Left ventricle myocardium superior (tissue), 1 donor: ENCODE data around the gene JAG1. TPM values are rescaled to one million over a fixed set of nuclear protein-coding genes. Genes with fewer than 3 reads are reported as not detected.

Experiments used
- ATAC-seq: fragments of 200-7000 bp; cut with Tn5 transposase; one replicate; pipeline ENCODE4 v1.9.1; 2020; ENCODE audit warnings: mild to moderate bottlenecking, moderate library complexity
- DNase-seq: peaks from one replicate; pipeline ENCODE4 v3.0.0-alpha.2; 2020
- intact Hi-C: fragments of 100-400 bp; cut with micrococcal nuclease; formaldehyde crosslinking; loops from one replicate; pipeline ENCODE4 v1.11.0; 2022
- total RNA-seq: library from RNA; stranded (reverse); fragmentation: NEBNext Ultra II Directional; extraction: Animal tissue kit (Norgen Biotek cat#: 25700); gene quantifications from one replicate; pipeline ENCODE4 v1.2.1, GENCODE V29; 2021
- donor health status: DM: no; HTN: yes; CAD: no; lungs with severe emphysema.

JAG1 gene
- total RNA-seq, 1 donor from 2014 or later: 17.0 TPM

DNA sequence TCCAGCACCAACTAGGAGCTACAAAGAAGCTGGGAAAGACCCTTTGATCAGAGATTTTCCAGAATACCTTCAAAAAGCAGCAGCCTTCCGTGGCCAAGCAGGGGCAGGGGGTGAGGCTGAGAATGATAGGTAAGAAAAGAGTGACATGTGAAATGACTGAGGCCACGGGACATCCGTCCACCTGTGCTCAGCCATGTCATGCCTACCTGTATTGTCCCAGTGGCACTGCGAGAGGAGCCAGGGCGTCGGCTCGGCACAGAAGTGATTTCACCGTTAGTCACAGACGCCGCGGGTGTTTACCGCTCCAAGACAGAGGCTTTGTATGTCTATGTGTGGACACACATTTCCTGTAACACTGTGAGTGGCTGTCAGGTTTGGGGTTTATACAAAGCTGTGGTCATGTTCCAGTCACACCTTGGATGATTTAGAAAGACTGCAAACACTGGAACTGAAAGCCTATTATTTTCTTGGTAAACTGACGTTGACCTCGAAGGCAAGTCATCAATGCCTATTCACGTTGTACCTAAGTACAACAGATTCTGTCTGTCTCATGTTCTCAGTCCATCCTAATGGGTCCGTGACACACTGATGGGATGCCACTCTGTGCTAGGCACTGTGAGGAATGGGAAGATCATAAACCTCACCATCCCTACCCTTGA, 32.1 kb upstream of the JAG1 start:
- DNase-seq (no peak), ATAC-seq (no peak)
- intact Hi-C loops: no loop called here

GRCh38 chr20:10701607-10702006, 27.8 kb upstream of the JAG1 start:
- intact Hi-C loops: no loop called here
- no peak for DNase-seq
- ATAC-seq: no peak

DNA sequence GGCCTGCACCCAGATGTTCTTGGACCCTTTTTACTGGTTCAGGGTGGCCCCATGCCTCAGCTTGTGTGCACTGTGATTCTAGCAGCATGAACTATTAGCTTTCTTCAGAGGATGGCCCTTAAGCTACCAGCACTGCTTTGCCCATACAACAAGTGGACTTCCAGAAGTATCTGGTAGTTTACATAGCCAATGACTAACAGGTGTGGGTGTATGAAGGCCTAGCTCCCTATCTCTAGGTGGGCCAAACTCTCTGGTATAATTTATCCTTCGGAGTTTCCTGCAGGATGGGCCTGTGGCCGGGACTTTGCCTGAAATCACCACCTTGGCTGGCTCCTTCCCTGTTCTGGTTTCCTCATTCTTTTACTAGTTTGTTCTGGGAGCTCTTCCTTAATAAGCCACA, 26.1 kb upstream of the JAG1 start:
- DNase-seq (no peak), ATAC-seq (no peak)
- intact Hi-C loops: no loop called here

DNA sequence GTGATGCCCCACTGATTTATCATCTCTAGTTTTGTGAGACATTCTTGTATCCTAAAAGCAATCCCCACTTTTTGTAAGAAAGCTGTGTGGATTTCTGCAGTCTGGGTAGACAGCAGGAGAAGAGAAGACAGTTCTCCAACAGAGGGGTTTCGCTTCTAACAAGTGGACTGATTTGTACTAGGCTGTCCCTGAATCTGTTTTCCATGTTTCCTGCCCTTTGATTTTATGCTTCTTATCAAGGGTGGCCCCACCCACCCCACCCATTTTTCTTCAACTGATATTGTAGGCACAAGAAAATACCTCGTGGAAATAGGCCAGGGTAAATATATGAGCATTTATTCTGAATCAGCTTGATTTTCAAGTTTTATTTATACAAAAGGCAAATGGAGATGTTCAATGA, 25.7 kb upstream of the JAG1 start:
- ATAC-seq (no peak), DNase-seq (no peak)
- intact Hi-C loops: no loop called here

DNA sequence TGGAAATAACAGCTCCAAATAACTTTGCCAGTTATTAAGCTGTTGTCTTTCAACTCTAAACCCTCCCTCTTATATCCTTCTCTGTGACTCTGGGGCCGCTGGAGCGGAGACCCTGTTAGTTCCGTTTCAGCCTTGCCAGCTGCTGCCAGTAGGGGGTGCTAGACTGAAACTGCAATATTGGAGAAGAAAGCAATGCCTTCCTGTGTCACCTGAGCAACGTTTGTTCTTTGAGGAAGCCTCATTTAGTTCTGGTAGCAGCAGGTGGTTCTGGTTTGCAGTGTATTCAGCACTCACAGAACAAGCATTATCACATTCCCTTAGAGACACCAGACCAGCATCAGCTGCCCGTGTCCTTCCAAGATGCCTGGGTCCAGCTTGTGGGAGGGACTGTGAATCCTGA, 22.9 kb upstream of the JAG1 start:
- DNase-seq: no peak
- intact Hi-C loops: no loop called here
- no peak for ATAC-seq

DNA sequence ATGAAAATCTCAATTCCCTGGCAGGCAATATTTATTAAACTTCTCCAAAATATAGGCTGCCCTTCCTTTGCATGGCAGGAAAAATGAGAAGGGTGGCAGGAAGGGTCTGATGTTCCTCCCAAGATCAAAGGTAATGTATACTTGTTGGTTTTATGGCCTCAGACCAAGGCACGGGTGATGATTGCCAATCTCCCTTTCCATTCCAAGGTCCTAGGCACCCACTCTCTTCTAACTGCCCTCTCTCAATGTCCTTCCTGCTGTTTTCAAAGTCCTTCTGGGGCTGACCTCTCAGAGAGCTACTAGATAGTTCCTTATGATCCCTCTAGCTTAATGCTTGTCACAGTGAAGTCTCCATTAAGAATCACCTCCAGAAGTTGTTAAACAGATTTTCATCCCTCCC, 15.6 kb upstream of the JAG1 start:
- ATAC-seq: no peak
- intact Hi-C loops: no loop called here
- DNase-seq: no peak

DNA sequence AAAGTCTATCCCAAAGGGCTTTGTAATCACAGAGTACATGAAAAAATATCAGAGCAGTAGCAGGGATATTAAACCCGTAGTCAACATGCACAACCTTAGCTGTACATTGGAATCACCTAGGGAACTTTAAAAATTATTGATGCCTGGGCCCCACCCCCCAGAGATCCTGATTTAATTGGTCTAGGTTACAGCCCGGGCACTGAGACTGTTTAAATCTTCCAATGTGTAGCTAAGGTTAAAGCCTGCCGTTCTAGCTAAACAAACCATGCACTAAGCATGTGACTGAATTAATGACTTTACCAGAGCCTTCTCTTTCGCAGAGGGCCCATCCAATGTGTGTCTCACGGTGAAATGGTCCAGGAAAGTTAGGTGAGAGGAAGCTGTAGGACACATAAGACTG, 14.1 kb upstream of the JAG1 start:
- no peak for ATAC-seq
- intact Hi-C loops: no loop called here

DNA sequence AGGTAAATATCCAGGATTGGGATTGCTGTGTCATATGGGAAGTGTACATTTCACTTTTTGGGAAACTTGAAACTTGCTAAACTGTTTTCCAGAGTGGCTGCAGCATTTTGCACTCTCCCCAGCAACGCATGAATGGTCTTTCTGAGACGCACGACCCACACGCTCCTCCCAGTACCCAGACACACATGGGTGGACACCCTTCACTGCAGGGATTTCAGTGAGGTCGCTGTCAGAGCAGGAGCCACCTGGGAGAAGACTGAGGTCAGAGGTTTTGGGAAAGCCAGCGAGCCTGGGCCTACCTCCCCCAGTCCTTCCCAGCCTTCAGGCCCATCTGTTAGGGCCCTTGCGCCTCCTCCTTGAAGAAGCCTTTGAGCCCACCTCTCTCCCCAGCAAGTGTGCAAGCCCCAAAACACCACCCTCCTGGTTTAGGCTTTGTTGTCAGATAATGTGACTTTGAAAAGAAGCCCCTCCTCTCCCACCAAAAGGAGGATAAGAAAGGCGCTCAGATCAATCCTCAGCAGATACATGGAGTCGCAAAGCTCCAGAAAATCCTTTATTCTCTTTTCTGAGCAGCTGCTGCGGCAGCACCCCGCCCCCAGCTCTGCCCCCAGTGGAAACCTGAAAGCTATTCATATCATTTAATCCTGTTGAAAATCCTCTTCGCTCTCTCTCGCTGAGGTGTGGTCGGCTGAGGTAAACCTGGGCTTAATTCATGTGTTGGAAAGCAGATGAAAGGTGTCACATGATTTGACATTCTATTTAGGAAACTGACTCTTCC, 12.7 kb upstream of the JAG1 start:
- DNase-seq (no peak), ATAC-seq (no peak)
- intact Hi-C loops: no loop called here

More for the DNA sequence above, 14.1 kb upstream of the JAG1 start:
- DNase-seq: no peak

GRCh38 chr20:10683537-10683936, 9.7 kb upstream of the JAG1 start:
- intact Hi-C loops: no loop called here
- ATAC-seq (no peak), DNase-seq (no peak)

DNA sequence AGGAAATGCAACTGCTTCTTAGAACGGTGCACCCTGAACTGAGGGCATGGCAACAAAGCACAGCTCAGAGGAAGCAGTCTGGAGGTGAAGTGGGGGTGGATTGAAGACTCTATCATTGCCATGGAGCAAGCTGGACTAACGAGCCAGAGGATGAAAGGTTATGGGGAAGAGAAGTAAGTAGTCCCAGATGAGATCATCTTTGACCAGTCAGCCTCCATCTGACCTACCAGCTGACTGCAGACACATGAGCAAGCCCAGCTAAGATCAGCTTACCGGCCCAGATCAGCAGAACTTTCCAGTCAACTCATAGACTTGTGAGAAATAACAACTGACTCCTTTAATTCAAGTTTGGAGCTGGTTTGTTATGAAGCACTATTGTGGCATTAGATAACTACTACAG, 9.1 kb upstream of the JAG1 start:
- intact Hi-C loops: no loop called here
- ATAC-seq (no peak), DNase-seq (no peak)

DNA sequence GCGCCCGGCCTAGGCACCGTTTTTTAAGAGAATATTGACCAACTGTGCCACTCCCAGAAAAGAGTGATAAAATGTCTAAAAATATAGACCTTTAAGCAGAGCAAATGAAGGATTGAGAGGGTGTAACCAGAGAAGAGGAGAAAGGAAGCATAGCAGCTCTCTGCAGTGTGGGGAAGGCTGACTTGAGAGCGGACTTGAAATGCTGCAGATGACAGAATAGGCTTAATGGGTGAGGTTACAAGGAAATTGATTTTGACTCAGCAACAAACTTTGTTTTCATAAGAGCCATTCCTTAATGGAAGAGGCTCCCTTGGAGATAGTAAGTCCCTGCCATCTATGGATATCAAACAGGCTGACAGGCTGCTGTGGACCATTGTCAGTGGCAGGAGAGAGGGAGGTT, 7.7 kb upstream of the JAG1 start:
- no peak for ATAC-seq
- intact Hi-C loops: no loop called here
- no peak for DNase-seq

DNA sequence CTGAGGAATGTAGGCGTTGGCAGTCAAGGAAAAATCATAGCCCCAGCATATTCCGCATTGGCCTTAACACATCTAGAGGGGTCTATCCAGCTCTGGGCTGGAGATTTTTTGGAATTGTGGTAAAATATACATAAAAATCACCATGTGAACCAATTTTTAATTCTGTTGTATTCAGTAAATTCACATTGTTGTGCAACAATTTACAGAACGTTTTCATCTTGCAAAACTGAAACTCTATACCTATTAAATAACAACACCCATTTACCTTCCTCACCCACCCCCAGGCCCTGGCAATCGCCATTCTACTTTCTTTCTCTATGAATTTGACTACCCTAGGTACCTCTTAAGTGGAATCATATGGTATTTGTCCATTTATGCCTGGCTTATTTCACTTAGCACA, 6.8 kb upstream of the JAG1 start:
- ATAC-seq: no peak
- intact Hi-C loops: no loop called here
- no peak for DNase-seq

GRCh38 chr20:10679269-10679668, 5.5 kb upstream of the JAG1 start:
- ATAC-seq (no peak), DNase-seq (no peak)
- intact Hi-C loops: loop anchor here (10.0 kb wide), 1 partner anchor 526 kb away; no protein-coding TSS in a partner anchor

DNA sequence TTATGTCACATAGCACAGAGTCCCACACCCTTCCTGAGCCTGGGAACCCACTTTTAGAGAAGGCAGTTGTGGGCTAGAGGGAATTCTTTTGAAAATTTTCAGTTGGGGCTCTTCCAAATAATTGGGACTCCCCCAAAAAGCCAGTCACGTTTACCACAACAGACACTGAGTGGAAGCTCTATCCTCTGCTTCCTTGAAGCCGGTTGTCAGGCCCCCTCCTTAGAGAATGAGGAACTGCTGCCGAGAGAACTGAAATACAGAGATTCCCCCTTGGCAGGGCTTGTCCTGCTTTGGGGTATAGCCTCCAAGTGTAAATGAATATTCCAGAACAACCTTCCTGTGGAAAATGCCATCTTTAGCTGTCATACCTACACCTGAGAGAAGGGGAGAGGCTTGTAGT, 2.7 kb upstream of the JAG1 start:
- no peak for ATAC-seq
- intact Hi-C loops: loop anchor here (10.0 kb wide), 1 partner anchor 528 kb away; no protein-coding TSS in a partner anchor
- no peak for DNase-seq

GRCh38 chr20:10675450-10675848, 1.6 kb upstream of the JAG1 start:
- ATAC-seq: no peak
- DNase-seq: no peak
- intact Hi-C loops: loop anchor here (10.0 kb wide), 1 partner anchor 529 kb away; no protein-coding TSS in a partner anchor

DNA sequence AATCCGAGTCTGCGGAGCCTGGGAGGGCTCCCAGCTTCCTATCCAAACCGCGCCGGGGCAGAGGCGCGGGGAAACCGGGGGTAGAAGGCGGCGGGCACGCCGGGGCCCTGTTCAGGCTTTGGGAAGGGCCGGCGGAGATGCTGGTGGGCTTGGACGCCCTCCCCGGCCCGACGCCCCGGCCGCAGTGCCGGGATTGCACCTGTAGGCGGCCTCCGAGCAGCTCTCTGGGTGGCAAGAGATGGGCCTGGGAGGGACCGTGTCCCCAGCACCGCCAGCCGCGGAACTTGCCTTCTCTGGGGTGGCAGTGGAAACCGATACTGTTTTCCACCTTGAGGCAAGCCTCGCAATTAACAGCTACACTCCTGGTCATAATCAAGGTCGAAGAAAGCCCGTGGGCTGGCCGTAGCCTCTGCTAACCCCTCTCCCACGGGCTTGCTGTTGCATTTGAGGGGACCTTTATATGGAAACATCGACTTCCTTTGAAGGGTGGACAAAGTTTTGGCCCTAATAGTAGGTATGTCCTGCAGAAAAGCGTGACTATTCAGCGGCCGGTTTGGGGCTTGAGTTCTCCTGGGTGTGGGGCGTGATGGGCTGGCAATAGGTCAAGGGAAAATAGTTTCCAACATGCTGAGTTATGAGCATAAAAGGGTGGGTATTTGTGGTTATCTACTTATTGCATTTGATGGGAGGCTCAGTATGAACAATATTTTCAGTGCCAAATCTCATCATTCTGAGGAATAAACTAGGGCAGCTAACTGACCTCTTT, 1.1 kb upstream of the JAG1 start:
- peak; percentile 88 for DNase-seq
- intact Hi-C loops: loop anchor here (10.0 kb wide), 1 partner anchor 530 kb away; no protein-coding TSS in a partner anchor
- peak; percentile 68 for ATAC-seq

DNA sequence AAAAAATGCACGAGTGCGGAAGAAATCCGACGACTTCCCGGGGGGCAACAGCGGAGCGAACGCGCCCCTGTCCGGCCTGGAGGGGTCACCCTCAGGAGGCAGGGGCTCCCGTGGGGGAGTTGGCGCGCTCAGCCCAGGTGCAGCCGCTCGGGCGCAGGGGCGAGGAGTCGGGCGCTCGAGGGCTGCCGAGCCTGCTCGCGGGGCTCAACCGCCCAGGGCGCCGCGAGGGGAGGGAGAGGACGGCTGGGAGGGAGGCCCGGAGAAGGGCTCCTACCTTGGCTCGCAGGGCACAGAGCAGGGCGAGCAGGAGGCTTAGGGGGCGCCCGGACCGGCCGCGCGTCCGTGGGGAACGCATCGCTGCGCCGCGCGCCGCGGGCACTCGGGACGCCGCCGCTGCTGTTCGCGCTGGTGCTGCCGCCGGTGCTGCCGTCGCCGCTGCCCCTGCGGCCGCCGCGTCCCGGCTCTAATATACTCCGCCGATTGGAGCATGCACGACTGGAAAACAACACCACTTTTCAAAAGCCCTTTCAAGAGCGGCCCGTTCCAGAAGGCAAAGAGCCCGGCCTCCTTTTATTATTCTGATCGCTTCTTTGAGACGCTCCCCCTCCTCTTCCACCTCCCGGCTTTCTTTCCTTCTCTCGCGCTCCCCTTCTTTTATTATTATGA, 490 bp downstream of the JAG1 start:
- peak; percentile 14 for ATAC-seq
- intact Hi-C loops: loop anchor here (10.0 kb wide), 1 partner anchor 531 kb away; no protein-coding TSS in a partner anchor
- peak; percentile 67 for DNase-seq

GRCh38 chr20:10672624-10673127, 1.1 kb downstream of the JAG1 start:
- intact Hi-C loops: loop anchor here (10.0 kb wide), 1 partner anchor 532 kb away; no protein-coding TSS in a partner anchor
- DNase-seq (peak; percentile 74), ATAC-seq (peak; percentile 3)
